GM18867 (cell line): Measurements from ENCODE around the gene TRIM7.
"Not testable (repeated sequence)": the region's sequence is repeated elsewhere in the genome, so short reads cannot be mapped to it uniquely, and the experiment has no call there.

Source experiments
- ATAC-seq: cut with Tn5 transposase; IDR thresholded peaks from one replicate; pipeline ENCODE4 v1.9.1; 2021; ENCODE audit warnings: mild to moderate bottlenecking, moderate library complexity; ENCODE audit not compliant: unreplicated experiment

The TRIM7 gene

DNA sequence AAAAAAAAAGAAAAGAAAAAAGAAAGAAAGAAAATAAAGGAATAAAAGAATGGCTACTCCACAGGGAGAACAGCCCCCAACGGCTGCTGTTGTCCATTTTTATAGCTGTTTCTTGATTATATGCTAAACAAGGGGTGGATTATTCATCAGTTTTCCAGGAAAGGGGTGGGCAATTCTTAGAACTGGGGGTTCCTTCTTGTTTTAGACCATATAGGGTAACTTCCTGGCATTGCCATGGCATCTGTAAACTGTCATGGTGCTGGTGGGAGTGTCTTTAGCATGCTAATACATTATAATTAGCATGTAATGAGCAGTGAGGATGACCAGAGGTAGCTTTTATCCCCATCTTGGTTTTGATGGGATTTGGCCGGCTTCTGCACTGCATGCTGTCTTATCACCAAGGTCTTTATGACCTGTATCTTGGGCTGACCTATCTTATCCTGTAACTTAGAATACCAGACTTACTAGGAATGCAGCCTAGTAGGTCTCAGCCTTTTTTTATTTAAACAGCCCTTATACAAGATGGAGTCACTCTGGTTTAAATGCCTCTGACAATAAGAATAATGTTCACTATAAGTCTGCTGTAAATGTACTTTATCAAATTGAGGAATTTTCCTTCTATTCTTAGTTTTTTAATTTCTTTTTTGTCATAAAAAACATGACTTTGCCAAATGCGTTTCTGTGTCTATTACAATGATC is 28.6 kb downstream of the TRIM7 start:
- no peak for ATAC-seq

- peak; percentile 50 for ATAC-seq
Observed at GRCh38 chr5:181173420-181174342, 31.3 kb downstream of the TRIM7 start.

- ATAC-seq, result peak; percentile 37
Observed at GRCh38 chr5:181173027-181173419, 32.0 kb downstream of the TRIM7 start.

GRCh38 chr5:181171782-181172181 is 33.2 kb downstream of the TRIM7 start:
- no peak for ATAC-seq

DNA sequence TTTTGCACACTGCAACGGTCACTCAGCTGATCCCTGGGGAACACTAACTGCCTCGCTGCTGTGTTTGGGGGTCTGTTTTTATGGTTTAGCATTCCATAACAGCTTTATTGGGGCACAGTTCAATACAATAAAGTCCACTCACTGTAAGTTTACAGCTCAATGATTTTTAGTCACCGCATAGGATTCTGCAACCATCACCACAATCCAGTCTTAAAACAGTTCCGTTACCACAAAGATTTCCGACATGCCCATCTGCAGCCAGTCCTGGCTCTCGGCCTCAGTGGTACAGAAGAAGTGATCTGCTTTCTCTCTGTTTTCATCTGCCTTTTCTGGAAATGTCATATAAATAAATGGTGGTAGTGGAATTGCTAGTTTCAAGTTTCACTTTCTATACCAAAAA is 34.0 kb downstream of the TRIM7 start:
- ATAC-seq, result no peak

GRCh38 chr5:181170237-181170825 is 34.7 kb downstream of the TRIM7 start:
- ATAC-seq, result no peak

DNA sequence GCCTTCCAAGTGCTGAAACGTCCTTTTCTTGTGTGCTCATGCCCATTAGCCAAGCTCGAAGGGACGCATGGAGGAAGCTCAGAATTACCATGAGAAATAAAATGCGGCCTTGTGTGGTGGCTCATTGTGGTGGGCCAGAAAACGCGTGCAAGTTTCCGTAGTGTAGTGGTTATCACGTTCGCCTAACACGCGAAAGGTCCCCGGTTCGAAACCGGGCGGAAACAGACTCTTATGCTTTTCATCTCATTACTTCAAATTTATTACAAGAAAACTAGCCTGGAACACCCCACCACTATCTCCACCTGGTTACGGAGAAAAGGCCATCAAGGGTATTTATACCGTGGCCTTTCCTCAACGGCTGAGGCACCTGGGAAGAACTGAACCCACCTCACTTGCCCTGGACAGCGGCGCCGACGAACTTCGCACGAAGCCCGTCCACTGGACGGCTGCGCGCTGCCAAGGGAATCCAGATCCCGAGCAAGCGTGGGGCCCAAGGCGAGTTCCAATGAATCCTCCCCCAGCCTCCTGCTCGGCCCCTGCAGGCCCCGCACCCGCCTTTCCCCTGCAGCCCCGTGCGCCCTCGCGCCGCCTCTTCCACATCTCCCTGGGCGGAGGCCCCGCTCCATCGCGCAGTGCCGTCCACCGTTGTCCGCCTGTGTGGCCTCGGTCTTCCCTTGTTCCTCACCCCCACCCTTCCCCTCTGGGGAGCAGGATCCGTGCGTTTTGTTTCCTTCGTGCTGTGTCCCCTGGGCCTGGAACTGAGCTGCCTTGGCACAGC is 35.3 kb downstream of the TRIM7 start:
- peak; percentile 32 for ATAC-seq

GRCh38 chr5:181168595-181169118 is 36.3 kb downstream of the TRIM7 start:
- ATAC-seq, result no peak

- peak; percentile 32 for ATAC-seq
Observed at GRCh38 chr5:181167814-181168488, 37.0 kb downstream of the TRIM7 start.

GRCh38 chr5:181166812-181167733 is 37.9 kb downstream of the TRIM7 start:
- ATAC-seq, result no peak

GRCh38 chr5:181164076-181164952 is 40.7 kb downstream of the TRIM7 start:
- no peak for ATAC-seq

DNA sequence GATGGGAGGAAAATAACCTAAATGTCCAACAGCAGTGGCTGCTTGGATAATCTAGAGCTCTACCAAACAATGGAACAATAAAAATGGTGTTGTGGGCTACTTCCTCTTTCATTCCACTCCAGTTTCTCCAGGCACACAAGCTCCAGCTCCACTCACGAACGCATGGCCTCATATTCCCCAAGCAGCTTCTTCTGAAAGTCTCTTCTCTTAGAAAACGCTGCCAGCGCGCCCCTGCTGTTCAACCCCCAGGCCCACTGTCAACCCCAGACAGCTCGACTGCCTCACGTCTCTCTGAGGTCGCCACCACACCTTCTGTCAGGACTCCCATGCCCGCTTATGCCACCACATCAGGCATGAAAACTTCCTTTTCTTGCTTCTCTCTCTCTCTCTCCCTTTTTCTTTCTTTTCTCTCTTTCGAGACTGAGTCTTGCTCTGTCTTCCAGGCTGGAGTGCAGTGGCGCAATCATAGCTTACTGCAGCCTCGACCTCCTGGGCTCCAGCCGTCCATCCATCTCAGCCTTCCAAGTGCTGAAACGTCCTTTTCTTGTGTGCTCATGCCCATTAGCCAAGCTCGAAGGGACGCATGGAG is 41.4 kb downstream of the TRIM7 start:
- ATAC-seq, result no peak

- no peak for ATAC-seq
Observed at GRCh38 chr5:181161534-181162175, 43.3 kb downstream of the TRIM7 start.

- ATAC-seq, result not testable (repeated sequence)
Observed at GRCh38 chr5:181160755-181161533, 44.1 kb downstream of the TRIM7 start.

GRCh38 chr5:181160152-181160754 is 44.7 kb downstream of the TRIM7 start:
- ATAC-seq, result peak; percentile 64
